ENCODE data around the gene WDR4. TPM values are rescaled to one million over a fixed set of nuclear protein-coding genes. Genes with fewer than 3 reads are reported as not detected.
A peak's percentile ranks its signal among the peaks of the same experiment; 100 is the strongest.
"Not testable (repeated sequence)": the region's sequence is repeated elsewhere in the genome, so short reads cannot be mapped to it uniquely, and the experiment has no call there.

Gene WDR4
- total RNA-seq, 1 donor from 2014 or later: 18.4 TPM

DNA sequence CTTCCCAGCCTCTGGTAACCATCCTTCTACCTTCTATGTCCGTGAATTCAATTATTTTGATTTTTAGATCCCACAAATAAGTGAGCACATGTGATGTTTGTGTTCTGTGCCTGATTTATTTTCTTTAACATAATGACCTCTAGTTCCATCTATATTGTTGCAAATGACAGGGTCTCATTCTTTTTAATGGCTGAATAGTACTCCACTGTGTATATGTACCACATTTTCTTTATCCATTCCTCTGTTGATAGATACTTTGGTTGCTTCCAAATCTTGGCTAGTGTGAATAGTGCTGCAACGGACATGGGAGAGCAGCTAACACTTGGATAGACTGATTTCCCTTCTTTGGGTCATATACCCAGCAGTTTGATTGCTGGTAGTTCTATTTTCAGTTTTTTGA is 51.8 kb downstream of the WDR4 start:
- H3K4me1 ChIP-seq: no peaks in the 10 kb centered on the region
- H3K36me3 ChIP-seq: no peaks in the 10 kb centered on the region
- ATAC-seq: no peak
- no peak overlapping the region for H3K4me3 ChIP-seq
- TF ChIP-seq, protein P1, sequence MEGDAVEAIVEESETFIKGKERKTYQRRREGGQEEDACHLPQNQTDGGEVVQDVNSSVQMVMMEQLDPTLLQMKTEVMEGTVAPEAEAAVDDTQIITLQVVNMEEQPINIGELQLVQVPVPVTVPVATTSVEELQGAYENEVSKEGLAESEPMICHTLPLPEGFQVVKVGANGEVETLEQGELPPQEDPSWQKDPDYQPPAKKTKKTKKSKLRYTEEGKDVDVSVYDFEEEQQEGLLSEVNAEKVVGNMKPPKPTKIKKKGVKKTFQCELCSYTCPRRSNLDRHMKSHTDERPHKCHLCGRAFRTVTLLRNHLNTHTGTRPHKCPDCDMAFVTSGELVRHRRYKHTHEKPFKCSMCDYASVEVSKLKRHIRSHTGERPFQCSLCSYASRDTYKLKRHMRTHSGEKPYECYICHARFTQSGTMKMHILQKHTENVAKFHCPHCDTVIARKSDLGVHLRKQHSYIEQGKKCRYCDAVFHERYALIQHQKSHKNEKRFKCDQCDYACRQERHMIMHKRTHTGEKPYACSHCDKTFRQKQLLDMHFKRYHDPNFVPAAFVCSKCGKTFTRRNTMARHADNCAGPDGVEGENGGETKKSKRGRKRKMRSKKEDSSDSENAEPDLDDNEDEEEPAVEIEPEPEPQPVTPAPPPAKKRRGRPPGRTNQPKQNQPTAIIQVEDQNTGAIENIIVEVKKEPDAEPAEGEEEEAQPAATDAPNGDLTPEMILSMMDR (IDR thresholded peaks at IDR 0.05): no peak
- DNase-seq: no peak
- H3K27me3 ChIP-seq: peaks cover 31% of the 10 kb centered on the region
- no peaks in the 10 kb centered on the region for H3K9me3 ChIP-seq
- no peak overlapping the region for H3K27ac ChIP-seq
- intact Hi-C loops (cut with DNase I): no loop called here

DNA sequence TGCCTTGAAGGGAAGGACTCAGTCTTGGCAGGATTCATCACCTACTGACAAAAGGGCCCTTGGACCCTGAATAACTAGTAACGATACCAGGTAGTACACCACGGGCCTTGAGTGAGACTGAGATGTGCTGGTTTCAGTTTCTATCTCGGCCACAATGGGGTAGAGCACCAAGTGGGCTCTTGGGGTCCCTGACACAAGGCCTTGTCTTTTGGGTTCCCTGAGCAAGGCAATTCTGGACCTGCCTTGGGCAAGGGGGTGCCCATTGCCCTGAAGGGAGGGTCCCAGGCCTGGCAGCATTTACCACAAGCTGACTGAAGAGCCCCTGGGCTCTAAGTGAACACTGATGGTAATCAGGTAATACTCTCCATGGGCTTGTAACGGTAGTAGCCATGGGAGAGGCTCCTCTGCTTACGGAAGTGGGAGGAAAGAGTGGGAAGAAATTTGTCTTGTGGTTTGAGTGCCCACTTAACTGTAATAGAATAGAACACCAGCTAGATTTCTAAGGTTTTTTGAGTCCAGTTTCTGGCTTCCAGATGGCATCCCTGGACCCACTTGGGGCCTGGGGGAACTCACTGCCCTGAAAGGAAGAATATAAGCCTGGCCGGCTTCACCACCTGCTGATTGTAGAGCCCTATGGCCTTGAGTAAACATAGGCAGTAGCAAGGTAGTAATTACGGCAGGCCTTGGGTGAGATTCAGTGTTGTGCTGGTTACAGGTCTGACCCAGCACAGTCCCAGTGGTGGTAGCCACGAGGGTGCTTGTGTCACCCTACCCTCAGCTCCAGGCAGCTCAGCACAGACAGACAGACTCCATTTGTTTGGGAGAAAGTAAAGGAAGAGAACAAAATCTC is 58.5 kb downstream of the WDR4 start:
- Histone ChIP-seq H3K4me3 (no peak overlapping the region), H3K9me3 (no peaks in the 10 kb centered on the region), H3K27me3 (no peaks in the 10 kb centered on the region), H3K27ac (no peak overlapping the region), H3K4me1 (no peaks in the 10 kb centered on the region), H3K36me3 (no peaks in the 10 kb centered on the region)
- peak; percentile 12 for ATAC-seq
- intact Hi-C loops (cut with DNase I): no loop called here
- no peak for DNase-seq
- TF ChIP-seq, protein P1 (IDR thresholded peaks at IDR 0.05): no peak

DNA sequence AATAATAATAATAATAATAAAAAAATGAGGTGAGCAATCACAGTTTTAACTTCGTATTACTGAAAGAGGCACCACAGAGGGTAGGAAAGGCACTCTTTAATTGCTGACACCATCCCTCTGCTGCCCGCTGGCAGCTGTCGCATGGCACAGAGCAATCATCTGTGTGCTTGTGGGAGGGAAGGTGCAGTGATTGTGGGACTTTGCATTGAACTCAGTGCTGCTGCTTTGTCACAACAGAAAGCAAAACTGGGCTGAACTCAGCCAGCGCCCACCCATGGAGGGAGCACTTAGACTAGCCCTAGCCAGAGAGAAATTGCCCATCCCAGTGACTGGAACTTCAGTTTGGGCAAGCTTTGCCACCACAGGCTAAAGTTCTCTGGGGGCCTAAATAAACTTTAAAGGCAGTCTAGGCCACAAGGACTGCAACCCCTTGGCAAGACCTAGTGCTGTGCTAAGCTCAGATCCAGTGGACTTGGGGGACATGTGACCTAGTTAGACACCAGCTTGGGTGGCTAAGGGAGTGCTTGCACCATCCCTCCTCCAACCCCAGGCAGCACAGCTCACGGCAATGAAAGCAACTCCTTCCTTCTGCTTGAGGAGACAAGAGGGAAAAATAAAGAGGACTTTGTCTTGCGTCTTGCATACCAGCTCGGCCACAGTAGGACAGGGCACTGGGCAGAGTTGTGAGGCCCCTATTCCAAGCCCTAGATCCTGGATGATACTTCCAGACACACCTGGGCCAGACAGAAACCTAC is 59.3 kb downstream of the WDR4 start:
- no peaks in the 10 kb centered on the region for H3K27me3 ChIP-seq
- intact Hi-C loops (cut with DNase I): loop anchor here (5.0 to 10.0 kb wide), 2 partner anchors 165 to 228 kb away; partner anchors contain the start of gene PDE9A
- peak; percentile 38 for ATAC-seq
- H3K36me3 ChIP-seq: no peaks in the 10 kb centered on the region
- no peak overlapping the region for H3K27ac ChIP-seq
- H3K4me1 ChIP-seq: no peaks in the 10 kb centered on the region
- TF ChIP-seq, protein P1 (IDR thresholded peaks at IDR 0.05): no peak
- no peaks in the 10 kb centered on the region for H3K9me3 ChIP-seq
- no peak for DNase-seq
- H3K4me3 ChIP-seq: no peak overlapping the region

DNA sequence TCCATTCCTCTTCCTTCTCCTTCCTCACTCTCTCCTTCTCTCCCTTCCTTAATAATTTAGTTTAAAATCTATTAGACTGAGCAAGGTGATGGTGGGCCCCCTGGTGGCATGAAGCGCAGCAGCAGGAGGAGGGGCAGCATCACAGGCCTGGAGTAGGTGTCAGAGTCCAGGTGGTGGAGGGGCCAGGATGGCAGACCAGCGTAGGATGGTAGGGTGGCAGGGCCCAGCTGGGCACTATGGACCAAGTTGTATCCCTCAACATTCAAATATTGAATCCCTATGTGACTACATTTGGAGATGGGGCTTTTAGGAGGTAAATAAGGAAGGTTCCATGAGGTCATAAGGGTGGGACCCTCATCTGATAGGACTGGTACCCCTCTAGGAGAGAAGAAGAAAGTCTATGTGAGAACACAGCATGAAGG is 61.0 kb downstream of the WDR4 start:
- Histone ChIP-seq H3K4me3 (no peak overlapping the region), H3K27me3 (no peaks in the 10 kb centered on the region), H3K4me1 (no peaks in the 10 kb centered on the region), H3K9me3 (no peaks in the 10 kb centered on the region), H3K36me3 (no peaks in the 10 kb centered on the region), H3K27ac (no peak overlapping the region)
- intact Hi-C loops (cut with DNase I): loop anchor here (5.0 to 10.0 kb wide), 2 partner anchors 164 to 226 kb away; partner anchors contain the start of gene PDE9A
- peak; percentile 94 for ATAC-seq
- TF ChIP-seq, protein P1 (IDR thresholded peaks at IDR 0.05): peak; percentile 85
- DNase-seq: peak; percentile 81

DNA sequence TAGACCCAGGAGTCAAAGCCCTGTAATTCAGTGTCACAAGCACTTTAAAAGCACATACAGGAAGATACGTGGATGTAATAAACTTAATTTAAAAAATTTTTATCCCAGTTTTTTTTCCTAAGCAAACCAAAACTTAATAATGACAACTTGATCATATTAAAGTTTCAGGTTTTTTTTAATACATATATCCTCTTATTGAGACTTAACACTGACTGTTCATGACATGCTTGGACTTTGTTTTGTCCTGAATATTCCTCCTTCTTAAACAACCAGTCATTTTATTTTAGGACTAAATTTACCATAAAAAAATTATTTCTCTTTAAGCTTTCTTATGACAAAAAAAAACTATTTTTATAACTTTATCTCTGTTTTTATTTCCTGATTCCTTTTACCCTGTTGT is 64.1 kb downstream of the WDR4 start:
- H3K27me3 ChIP-seq: no peaks in the 10 kb centered on the region
- no peaks in the 10 kb centered on the region for H3K36me3 ChIP-seq
- H3K4me3 ChIP-seq: no peak overlapping the region
- DNase-seq (no peak), ATAC-seq (no peak)
- intact Hi-C loops (cut with DNase I): loop anchor here (5.0 to 10.0 kb wide), 2 partner anchors 160 to 223 kb away; partner anchors contain the start of gene PDE9A
- H3K9me3 ChIP-seq: no peaks in the 10 kb centered on the region
- H3K27ac ChIP-seq: no peak overlapping the region
- no peaks in the 10 kb centered on the region for H3K4me1 ChIP-seq
- TF ChIP-seq, protein P1 (IDR thresholded peaks at IDR 0.05): no peak

DNA sequence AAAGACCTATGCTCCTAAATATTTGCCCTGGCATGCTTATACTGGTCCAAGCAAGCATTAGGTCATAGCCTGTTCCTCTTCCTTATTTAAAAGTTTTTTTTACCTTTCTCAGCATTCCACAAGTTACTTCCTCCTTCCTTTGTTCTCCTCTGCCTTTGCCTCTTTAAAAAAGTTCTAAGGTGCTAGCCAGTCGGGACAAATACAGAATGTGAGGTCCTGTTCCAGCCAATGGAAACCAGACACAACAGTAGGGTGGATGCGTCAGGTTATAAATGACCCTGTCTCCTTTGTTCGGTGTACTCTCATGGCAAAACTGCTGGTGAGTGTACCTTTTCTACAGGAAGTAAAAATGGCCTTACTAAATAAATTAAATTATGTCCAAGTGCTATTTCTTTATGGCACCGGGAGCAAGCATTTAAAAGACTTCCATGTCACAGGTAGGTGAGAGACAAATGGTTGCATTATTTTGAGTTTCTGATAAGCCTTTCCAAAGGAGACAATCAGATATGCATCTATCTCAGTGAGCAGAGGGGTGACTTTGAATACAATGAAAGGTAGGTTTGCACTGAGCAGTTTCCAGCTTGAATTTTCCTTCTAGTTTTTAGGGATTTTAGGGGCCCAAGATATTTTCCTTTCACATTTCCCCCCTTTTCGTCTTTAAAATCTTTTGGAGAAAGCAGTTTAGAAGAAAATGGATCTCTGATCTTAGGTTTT is 66.7 kb downstream of the WDR4 start:
- DNase-seq, H3K4me3 ChIP-seq, ATAC-seq, H3K9me3 ChIP-seq, H3K27ac ChIP-seq, H3K4me1 ChIP-seq, H3K36me3 ChIP-seq, H3K27me3 ChIP-seq: not testable (repeated sequence)
- intact Hi-C loops (cut with DNase I): loop anchor here (10.0 kb wide), 1 partner anchor 158 kb away; the partner anchor contains the start of gene PDE9A
